Measurements from ENCODE around the gene ZNF813. TPM values are rescaled to one million over a fixed set of nuclear protein-coding genes. Genes with fewer than 3 reads are reported as not detected.
"Not testable (repeated sequence)": the region's sequence is repeated elsewhere in the genome, so short reads cannot be mapped to it uniquely, and the experiment has no call there.

The ZNF813 gene
- total RNA-seq, 2 experiments from 2014 or later, result 6.0 to 7.8 TPM

GRCh38 chr19:53503671-53504364 lies 36.3 kb downstream of the ZNF813 start:
- not testable (repeated sequence) for H3K4me3 Mint-ChIP-seq

GRCh38 chr19:53504365-53504703 lies 36.8 kb downstream of the ZNF813 start:
- ATAC-seq; DNase-seq; H3K4me3 Mint-ChIP-seq; POLR2A ChIA-PET; H3K9me3 Mint-ChIP-seq; intact Hi-C loops (cut with micrococcal nuclease); H3K27ac Mint-ChIP-seq; CTCF ChIA-PET; H3K36me3 Mint-ChIP-seq (ENCODE audit: low read depth); H3K4me1 Mint-ChIP-seq (ENCODE audit: low read depth): not testable (repeated sequence)
- peaks cover 19% of the 10 kb centered on the region for H3K27me3 Mint-ChIP-seq

More at GRCh38 chr19:53503671-53504364, 36.3 kb downstream of the ZNF813 start:
- H3K27me3 Mint-ChIP-seq, result peaks cover 19% of the 10 kb centered on the region
- intact Hi-C loops (cut with micrococcal nuclease); CTCF ChIA-PET; H3K36me3 Mint-ChIP-seq (ENCODE audit: low read depth); H3K27ac Mint-ChIP-seq; POLR2A ChIA-PET; H3K9me3 Mint-ChIP-seq; H3K4me1 Mint-ChIP-seq (ENCODE audit: low read depth); DNase-seq; ATAC-seq: not testable (repeated sequence)

GRCh38 chr19:53504885-53505284 lies 37.4 kb downstream of the ZNF813 start:
- H3K27ac Mint-ChIP-seq, result no peak overlapping the region
- no peak for TF ChIP-seq CTCF (IDR thresholded peaks at IDR 0.05)

GRCh38 chr19:53506728-53507127 lies 39.2 kb downstream of the ZNF813 start:
- ChIA-PET POLR2A (no interaction called here), CTCF (no interaction called here)
- H3K4me3 Mint-ChIP-seq, result no peak overlapping the region
- intact Hi-C loops (cut with micrococcal nuclease), result no loop called here
- no peaks in the 10 kb centered on the region for H3K4me1 Mint-ChIP-seq (ENCODE audit: low read depth)
- peaks cover 3% of the 10 kb centered on the region for H3K36me3 Mint-ChIP-seq (ENCODE audit: low read depth)
- peaks cover 2% of the 10 kb centered on the region for H3K9me3 Mint-ChIP-seq
- no peak for TF ChIP-seq CTCF (IDR thresholded peaks at IDR 0.05)
- ATAC-seq (no peak), DNase-seq (no peak)
- H3K27ac Mint-ChIP-seq, result no peak overlapping the region
- H3K27me3 Mint-ChIP-seq, result peaks cover 16% of the 10 kb centered on the region

More at GRCh38 chr19:53504885-53505284, 37.4 kb downstream of the ZNF813 start:
- H3K4me3 Mint-ChIP-seq, result no peak overlapping the region
- peaks cover 3% of the 10 kb centered on the region for H3K36me3 Mint-ChIP-seq (ENCODE audit: low read depth)
- ATAC-seq (no peak), DNase-seq (no peak)
- ChIA-PET POLR2A (no interaction called here), CTCF (no interaction called here)
- H3K27me3 Mint-ChIP-seq, result peaks cover 20% of the 10 kb centered on the region
- no peaks in the 10 kb centered on the region for H3K4me1 Mint-ChIP-seq (ENCODE audit: low read depth)
- H3K9me3 Mint-ChIP-seq, result peaks cover 6% of the 10 kb centered on the region
- intact Hi-C loops (cut with micrococcal nuclease), result no loop called here

GRCh38 chr19:53507523-53508442 lies 40.2 kb downstream of the ZNF813 start:
- peaks cover 1% of the 10 kb centered on the region for H3K36me3 Mint-ChIP-seq (ENCODE audit: low read depth)
- H3K9me3 Mint-ChIP-seq, result no peaks in the 10 kb centered on the region
- H3K4me1 Mint-ChIP-seq (ENCODE audit: low read depth), result no peaks in the 10 kb centered on the region
- intact Hi-C loops (cut with micrococcal nuclease), result no loop called here
- peaks cover 16% of the 10 kb centered on the region for H3K27me3 Mint-ChIP-seq
- TF ChIP-seq CTCF (IDR thresholded peaks at IDR 0.05), result no peak
- no peak overlapping the region for H3K4me3 Mint-ChIP-seq
- no peak for DNase-seq
- ChIA-PET POLR2A (no interaction called here), CTCF (interaction anchor here (2.6 kb wide), 1 partner anchor 82 kb away, joined by 9 read pairs; no protein-coding TSS in a partner anchor)
- ATAC-seq, result no peak
- no peak overlapping the region for H3K27ac Mint-ChIP-seq

- H3K4me1 Mint-ChIP-seq (ENCODE audit: low read depth), result no peaks in the 10 kb centered on the region
- no peak for TF ChIP-seq CTCF (IDR thresholded peaks at IDR 0.05)
- no peak overlapping the region for H3K4me3 Mint-ChIP-seq
- ATAC-seq (no peak), DNase-seq (no peak)
- ChIA-PET CTCF (interaction anchor here (2.6 kb wide), 1 partner anchor 84 kb away, joined by 9 read pairs; no protein-coding TSS in a partner anchor), POLR2A (interaction anchor here (0.8 kb wide), 1 partner anchor 22 kb away, joined by 3 read pairs; no protein-coding TSS in a partner anchor)
- no peaks in the 10 kb centered on the region for H3K9me3 Mint-ChIP-seq
- H3K27ac Mint-ChIP-seq, result no peak overlapping the region
- intact Hi-C loops (cut with micrococcal nuclease), result no loop called here
- peaks cover 1% of the 10 kb centered on the region for H3K36me3 Mint-ChIP-seq (ENCODE audit: low read depth)
- H3K27me3 Mint-ChIP-seq, result peaks cover 14% of the 10 kb centered on the region
Observed at GRCh38 chr19:53509443-53509842, 41.9 kb downstream of the ZNF813 start.
